ENCODE results near the gene TERT. TPM values are rescaled to one million over a fixed set of nuclear protein-coding genes. Genes with fewer than 3 reads are reported as not detected.
"Not testable (repeated sequence)": the region's sequence is repeated elsewhere in the genome, so short reads cannot be mapped to it uniquely, and the experiment has no call there.

TERT gene
- polyA plus RNA-seq, 4 donors: 0.18 to 0.39 (median 0.23) TPM

GRCh38 chr5:1331861-1332405 lies 37.1 kb upstream of the TERT start:
- no peak for DNase-seq (ENCODE audit: low read depth in 4 of 4, low spot score in 3 of 4)

DNA sequence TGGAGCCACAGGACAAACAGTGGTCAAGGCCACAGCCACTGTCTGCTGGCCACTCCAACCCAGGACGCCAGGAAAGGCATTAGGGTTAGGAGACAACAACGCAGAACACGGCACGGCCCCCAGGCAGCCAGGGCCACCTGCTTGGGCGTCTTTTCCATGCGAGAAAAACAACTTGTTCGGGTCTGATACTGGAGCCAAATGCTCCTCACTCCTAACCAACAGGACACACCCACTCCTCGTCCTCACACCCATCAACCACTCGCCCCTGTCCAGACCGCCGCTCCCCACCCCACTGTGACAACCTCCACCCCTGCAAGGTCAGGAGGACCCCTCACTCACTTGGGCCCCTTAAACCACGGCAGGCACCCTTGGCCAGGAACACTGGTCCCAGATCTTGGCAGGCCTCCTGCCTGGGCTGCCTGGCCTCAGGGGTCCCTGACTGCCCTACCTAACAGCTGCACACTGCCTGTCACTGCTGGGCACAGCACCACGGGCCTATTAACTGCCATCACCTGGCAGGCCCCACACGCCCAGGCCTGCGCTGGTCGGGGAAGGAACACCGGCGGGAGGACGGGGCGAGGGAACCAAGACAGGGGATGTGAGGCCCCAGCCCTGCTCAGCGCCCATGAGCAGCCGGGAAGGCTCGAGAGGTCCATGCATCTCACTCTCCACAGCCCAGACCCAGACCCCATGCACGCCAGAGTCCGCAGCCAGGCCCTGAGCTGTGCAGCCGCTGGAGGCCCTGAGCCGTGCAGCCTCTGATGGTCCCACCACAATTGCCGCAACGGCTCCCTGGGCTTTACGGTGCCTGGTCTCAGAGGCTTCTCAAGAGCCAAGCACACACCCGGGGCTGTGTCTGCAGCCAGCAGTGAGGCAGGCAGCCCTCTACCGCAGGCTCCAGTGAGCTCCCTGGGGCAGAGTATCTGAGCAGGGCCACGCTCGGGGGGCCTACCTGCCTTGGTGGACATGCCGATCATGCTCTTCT lies 36.3 kb upstream of the TERT start:
- no peak for DNase-seq (ENCODE audit: low read depth in 4 of 4, low spot score in 3 of 4)

- DNase-seq (ENCODE audit: low read depth in 4 of 4, low spot score in 3 of 4): no peak
These were observed 35.4 kb upstream of the TERT start for GRCh38 chr5:1330146-1330846.

DNA sequence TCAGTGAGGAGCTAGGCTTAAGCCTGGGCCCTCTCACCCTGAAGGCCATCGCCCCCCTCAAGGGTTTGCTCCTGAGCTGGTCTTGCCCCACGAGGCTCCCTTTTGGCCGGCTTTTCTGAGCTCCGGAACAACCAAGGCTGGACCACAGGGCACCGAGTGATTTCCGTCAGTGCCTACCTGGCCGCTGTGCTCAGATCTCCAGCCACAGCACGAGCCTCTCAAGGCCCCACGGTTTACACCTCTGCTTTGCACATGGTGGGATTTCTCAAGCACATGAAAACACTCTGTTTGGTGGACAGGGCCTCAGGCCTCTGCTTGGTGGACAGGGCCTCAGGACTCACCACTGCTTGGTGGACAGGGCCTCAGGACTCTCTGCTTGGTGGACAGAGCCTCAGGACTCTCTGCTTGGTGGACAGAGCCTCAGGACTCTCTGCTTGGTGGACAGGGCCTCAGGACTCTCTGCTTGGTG lies 34.3 kb upstream of the TERT start:
- no peak for DNase-seq (ENCODE audit: low read depth in 4 of 4, low spot score in 3 of 4)

GRCh38 chr5:1328237-1329110 lies 33.6 kb upstream of the TERT start:
- not testable (repeated sequence) for DNase-seq (ENCODE audit: low read depth in 4 of 4, low spot score in 3 of 4)

DNA sequence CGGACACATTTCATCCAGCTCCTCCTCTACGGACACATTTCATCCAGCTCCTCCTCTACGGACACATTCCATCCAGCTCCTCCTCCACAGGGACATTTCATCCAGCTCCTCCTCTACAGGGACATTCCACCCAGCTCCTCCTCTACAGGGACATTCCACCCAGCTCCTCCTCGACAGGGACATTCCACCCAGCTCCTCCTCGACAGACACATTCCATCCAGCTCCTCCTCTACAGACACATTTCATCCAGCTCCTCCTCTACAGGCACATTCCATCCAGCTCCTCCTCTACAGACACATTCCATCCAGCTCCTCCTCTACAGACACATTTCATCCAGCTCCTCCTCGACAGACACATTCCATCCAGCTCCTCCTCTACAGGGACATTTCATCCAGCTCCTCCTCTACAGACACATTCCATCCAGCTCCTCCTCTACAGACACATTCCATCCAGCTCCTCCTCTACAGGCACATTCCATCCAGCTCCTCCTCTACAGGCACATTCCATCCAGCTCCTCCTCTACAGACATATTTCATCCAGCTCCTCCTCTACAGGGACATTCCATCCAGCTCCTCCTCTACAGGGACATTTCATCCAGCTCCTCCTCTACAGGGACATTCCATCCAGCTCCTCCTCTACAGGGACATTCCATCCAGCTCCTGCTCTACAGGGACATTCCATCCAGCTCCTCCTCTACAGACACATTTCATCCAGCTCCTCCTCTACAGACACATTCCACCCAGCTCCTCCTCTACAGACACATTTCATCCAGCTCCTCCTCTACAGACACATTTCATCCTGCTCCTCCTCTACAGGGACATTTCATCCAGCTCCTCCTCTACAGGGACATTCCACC lies 32.3 kb upstream of the TERT start:
- DNase-seq (ENCODE audit: low read depth in 4 of 4, low spot score in 3 of 4): not testable (repeated sequence)

DNA sequence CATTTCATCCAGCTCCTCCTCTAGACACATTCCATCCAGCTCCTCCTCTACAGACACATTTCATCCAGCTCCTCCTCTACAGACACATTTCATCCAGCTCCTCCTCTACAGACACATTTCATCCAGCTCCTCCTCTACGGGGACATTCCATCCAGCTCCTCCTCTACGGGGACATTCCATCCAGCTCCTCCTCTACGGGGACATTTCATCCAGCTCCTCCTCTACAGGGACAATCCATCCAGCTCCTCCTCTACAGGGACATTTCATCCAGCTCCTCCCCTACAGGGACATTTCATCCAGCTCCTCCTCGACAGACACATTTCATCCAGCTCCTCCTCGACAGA lies 31.6 kb upstream of the TERT start:
- DNase-seq (ENCODE audit: low read depth in 4 of 4, low spot score in 3 of 4): not testable (repeated sequence)

- DNase-seq (ENCODE audit: low read depth in 4 of 4, low spot score in 3 of 4): no peak
These were observed 31.1 kb upstream of the TERT start for GRCh38 chr5:1325870-1326531.

DNA sequence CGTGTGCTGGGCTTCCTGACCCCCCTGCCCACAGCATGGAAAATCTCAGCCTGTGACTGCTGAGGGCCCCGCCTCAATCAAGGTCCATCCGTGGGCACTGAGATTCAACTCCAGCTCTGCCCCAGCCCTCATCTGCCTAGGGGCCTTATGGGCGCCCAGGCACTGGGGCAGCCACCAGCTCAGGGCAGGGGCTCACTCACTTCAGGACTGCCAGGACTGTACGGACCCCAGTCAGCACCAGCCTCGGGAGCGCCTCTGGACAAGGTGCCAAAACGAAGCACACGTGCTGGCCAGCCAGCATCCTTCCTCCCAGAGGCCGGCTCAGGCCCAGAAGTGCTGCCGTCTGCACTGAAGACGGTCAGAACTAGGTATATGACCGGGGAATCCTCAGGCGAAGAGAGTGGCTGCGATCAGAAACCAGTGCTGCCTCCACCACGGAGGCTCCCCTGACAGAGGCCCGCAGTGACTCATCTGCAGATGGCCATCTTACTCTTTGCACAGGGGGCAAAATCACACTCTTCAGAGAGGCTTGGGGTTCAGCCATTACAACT lies 30.4 kb upstream of the TERT start:
- DNase-seq (ENCODE audit: low read depth in 4 of 4, low spot score in 3 of 4): no peak

GRCh38 chr5:1324719-1325190 lies 29.9 kb upstream of the TERT start:
- DNase-seq (ENCODE audit: low read depth in 4 of 4, low spot score in 3 of 4): no peak

DNA sequence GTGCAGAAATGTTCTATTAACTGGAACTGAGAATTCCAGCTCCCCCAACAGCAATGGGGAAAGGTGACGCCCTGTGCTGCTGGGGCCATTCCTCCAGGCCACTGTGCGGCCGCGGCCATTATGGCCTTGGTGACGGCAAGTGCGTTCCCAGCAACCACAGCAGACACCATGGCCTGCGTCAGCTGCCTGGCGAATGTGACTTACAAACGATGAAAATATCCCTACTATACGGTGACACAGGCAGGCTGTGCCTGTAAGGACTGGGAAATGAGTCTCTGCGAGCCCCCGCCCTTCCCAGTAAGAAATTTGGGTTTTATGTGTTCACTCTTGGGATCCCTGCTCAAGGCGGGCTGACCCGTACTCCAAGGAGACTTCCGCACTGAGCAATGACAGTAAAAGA lies 29.4 kb upstream of the TERT start:
- no peak for DNase-seq (ENCODE audit: low read depth in 4 of 4, low spot score in 3 of 4)

DNA sequence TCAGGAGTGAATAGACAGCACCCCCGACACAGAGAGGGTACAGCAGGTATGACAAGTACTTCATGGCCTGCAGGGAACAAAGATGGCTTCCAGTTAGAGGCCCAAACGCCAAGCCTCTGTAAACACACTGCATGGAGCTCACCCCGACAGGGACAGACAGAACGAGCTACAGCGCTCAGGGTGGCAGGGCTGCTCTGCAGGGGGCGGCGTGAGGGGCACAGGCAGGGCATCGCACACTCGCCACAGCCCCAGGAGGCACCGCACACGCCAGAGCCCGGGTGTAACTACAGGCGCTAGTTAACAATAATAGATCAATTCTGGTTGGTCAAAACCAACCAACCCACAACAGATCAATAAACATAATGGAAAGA lies 28.9 kb upstream of the TERT start:
- DNase-seq (ENCODE audit: low read depth in 4 of 4, low spot score in 3 of 4): no peak

GRCh38 chr5:1322955-1323802 lies 28.3 kb upstream of the TERT start:
- no peak for DNase-seq (ENCODE audit: low read depth in 4 of 4, low spot score in 3 of 4)

DNA sequence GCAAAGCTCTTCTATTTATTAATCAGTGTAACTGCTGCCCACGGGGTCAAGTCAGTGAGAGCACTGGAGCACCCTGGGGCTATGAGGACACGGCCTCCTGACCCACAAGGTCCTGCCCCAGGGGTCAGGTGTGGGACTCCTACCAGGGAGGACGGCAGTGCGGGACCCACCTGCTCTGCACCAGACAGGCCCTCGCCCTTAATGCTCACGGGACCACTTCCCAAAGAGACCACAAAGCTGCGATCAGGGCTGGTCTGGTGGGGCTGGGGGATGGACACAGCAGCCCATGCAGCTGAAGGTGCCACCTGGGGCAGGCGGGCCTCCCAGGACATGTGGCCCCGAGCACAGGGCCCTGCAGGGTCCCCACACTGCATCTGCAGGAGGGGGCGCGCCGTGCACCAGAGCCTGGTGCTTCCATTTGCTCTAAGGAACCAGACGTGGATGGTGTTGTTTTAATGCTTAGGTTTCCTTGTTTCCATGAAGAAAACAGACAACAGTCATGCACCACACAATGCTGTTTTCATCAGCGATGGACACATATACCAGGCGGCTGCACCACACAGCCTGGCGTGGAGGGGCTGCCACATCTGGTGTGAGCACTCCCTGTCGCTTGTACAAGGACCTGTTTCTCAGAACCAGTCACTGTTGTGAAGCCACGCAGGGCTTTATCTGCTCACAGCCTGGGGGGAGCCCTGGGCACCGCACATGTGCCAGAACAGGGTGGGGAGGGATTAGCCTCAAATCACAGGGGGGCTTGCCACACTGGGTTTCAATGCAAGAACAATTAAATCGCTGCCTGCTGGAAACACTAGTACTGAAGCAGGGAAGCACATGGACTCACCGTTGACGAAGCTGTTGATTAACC lies 27.4 kb upstream of the TERT start:
- DNase-seq (ENCODE audit: low read depth in 4 of 4, low spot score in 3 of 4): no peak

DNA sequence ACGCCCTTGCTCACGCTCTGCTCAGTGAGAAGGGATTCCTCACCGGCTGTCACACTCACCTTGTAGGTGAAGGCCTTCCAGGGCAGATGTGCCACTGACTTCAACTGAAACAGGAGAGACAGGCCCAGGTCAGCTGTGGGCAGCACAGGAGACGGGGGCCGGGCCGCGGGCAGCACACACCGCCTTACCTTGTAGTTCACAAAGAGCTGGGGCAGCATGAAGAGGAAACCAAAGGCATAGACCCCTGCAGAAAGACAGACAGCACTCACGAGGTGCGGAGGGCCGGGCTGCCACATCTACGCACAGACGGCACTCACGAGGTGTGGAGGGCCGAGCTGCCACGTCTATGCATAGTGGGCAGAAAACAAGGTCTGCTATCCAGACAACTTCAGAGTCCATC lies 26.7 kb upstream of the TERT start:
- no peak for DNase-seq (ENCODE audit: low read depth in 4 of 4, low spot score in 3 of 4)

DNA sequence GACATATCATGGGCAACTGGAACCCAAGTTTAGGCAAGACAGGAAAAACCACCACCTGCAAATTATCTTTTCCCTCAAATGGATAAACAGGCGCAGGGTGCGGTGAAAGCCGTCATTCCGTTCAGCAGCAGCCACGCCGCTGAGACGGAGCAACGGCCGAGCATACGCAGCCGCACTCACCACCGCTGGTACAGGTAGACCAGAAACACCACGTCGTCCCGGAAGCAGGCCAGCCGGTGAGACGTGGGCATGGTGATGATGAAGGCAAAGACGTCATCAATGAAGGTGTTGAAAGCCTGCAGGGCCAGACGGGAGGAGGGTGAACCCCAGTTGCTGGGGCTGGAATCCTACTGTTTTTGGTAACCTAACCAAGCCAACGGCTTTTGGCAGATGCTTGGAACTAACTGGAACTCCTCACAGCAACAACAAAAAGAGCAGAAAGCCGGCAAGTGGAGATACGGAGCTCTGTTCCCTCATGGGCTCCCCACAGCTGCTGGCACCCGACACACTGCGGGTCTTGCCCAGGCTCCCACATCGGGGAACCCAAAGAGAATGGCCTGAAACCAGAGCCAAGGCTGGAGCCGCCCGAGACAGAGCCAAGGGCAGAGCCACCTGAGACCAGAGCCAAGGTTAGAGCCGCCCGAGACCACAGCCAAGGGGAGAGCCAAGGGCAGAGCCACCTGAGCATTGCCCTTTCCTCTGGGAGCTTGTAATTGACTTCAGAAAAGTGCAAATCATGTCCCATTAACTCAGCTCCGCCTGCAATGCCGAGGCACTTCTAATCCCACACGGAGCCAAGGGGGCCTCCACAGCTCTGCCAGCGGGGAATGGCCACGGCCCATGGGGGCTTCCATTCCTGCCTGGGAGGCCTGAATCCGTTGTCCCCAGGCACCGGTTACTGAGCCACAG lies 25.8 kb upstream of the TERT start:
- no peak for DNase-seq (ENCODE audit: low read depth in 4 of 4, low spot score in 3 of 4)

Data from right renal pelvis (tissue), 4 donors.